GM18858 (cell line): ENCODE data around the gene NDC1.

ENCODE experiments used
- ATAC-seq: cut with Tn5 transposase; IDR thresholded peaks from one replicate; pipeline ENCODE4 v1.9.1; 2021; ENCODE audit not compliant: unreplicated experiment

Gene NDC1

DNA sequence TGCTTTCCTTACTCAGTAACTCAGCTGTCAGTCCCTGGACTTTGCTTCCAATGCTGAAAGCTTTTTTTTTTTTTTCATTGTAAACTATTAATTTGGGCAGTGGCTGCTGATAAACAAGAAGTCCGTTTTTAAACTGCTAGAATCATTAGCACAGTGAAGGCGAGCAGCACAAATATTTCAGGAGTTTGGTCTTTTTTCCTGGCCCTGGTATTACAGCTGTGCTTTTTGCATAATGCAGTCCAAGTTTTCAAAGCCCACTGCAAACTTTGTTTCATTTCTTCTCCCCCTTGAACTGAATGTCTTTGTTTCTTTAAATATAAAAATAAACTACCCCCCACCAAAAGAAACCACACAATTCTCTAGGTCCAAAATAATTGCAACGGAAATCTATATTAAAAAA is 105.7 kb downstream of the NDC1 start:
- no peak for ATAC-seq

DNA sequence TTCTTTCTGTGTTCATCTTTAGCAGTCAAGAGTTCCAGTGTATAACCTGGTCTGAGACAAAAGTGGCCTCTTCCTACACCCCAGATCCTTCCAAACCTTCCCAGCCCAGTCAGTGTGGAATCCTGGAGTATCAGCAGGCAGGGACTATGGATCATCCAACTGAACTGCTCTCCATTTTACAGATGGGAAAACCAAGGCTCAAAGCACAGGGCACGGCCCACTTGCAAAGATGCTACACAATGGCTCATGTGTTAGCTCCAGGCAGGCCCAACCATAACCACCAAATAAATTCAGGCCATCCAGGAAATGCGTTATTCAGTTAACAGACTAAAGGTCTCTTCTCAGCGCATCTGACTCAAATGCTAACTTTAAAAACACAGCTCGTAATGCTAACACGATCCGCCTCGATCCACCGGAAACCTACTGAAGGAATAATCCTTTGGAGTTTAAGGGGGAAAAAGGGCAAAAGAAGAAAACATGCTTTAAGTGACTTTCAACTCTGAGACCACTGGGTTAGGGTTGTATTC is 106.3 kb downstream of the NDC1 start:
- ATAC-seq = no peak

DNA sequence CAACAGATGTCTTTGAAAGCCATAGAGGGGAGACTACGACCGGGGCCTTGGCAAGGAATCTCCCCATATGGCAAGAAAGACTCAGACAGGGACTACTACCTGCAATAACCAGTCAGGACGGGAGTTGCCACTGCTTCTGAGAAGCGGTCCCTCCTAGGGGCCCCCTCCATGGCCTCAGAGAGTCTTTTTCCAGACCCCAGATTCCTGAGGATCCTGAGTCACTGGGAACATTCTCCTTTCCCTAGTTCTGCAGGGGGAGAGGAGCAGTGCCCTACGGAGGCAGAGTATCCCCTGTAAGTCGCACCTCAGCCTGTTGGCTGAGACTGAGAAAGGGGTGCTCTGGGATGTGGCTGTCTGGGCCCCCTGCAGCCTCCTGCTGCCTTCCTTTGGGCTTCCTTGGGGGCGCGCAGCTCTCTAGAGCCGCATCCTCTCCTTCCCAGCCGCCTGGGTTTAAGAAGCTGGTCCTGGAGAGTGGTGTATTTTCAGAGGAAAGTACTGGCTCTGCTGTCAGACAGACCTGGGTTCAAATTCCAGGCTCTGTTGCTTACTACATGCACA is 107.0 kb downstream of the NDC1 start:
- no peak for ATAC-seq

DNA sequence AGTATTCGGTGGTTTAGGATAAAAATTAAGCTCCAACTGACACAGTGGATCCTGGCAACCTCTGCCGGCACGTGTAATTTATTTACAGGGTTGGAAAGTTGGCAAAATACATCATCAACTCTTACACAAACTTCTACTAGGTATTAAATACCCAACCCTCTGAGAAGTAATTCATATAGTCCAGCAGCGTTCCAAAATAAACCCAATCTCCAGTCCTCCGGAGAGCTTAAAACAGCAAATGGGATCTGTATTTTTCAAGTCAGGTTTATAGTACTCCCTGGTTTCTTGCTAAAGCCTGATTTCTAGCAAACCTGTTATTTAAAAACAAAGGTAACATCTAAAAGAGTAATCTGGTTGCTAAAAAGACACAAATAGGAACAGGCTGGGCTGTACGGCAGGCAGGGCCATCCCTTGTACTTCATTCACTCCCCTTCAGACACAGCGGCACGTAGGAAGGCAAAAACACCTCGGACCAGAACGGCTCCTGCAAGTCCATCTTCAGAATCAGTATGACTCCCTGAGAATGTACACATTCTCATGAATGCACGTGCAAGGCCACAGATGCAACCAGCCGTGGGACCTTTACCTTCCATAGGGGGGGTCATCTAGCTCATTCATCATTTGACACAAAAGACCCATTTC is 107.8 kb downstream of the NDC1 start:
- no peak for ATAC-seq

DNA sequence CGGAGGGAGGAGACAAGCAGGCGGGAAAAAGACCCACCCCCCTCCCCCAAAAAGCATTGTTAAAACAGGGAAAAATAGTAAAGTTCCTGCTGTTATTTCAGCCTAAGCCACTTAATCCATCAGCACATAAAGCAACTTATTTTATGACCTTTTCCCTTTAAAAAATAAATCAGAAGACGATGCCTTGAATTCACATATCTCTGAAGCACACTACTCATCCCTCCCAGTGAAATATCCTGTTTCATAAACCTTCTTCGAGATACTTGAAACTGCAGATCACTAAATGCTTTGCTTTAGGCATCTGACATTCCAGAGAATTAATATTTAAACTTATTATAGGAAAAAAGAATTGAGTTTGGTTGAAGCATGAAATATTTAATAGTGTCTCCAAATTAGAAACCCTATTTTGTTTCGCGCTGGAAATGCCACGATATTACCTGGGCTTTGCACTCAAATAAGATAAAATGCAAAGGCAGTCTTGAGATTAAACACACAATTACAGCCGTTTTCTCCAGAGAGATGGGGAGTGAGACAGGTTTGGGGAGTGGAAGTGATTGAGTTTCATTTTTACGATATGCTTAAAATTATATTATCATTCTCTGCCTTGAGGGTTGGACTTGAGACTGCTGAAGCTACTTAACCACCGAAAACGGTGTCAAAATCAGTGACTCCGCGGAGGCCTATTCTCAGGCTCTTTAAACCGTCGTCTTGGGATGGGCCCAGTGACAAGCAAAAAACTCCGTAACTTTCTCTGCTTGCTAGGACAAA is 108.5 kb downstream of the NDC1 start:
- ATAC-seq = no peak

DNA sequence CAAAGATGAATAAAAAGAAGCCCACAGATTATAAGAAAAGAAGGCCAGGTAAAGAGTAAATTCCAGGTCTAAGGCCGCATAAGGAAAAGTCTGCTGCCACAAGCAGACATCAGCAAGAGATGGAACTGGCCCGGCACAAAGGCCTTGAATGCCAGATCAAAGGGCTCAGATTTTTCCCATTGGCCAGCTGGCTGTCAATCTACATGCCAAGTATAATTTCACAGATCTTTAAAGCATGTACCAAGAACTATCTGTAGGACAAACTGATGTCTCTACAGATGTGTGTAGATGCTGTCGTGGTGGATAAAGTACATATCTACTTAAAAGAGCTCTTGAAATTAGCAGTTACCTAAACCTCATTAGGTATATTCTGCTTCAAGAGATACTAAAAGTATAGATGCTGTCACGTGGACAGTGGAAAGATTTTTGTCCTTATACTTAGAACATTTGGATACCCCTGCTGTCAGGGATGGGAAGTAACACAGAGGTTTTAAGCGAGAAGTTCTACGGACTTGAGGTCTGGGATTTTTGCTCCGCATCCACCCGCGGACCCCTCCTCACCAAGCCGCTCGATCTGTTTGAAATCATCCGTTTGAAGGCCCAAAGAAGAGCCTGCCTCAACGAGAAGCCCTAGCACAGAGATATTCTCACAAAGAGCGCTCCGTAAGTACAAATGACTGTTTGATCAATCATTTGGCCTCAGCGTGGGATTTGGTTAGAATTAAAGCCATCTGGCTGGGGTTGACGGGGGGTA is 109.2 kb downstream of the NDC1 start:
- no peak for ATAC-seq

DNA sequence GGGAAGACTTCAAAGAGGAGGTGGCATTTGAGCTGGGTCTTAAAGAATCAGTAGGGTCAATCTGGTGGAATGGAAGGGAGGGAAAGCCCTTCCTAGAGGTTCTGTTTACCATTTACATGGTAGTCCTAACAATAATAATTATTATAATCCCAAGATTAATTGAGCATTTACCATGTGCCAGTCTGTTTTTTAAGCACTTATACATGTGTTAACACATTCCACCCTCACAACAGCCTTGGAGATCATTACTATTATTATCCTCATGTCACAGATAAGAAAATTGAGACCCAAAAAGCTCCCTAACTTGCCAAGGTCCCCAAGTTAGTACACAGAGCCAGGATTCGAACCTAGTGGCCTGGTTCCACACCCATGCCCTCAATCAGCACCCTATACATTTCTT is 109.9 kb downstream of the NDC1 start:
- no peak for ATAC-seq

DNA sequence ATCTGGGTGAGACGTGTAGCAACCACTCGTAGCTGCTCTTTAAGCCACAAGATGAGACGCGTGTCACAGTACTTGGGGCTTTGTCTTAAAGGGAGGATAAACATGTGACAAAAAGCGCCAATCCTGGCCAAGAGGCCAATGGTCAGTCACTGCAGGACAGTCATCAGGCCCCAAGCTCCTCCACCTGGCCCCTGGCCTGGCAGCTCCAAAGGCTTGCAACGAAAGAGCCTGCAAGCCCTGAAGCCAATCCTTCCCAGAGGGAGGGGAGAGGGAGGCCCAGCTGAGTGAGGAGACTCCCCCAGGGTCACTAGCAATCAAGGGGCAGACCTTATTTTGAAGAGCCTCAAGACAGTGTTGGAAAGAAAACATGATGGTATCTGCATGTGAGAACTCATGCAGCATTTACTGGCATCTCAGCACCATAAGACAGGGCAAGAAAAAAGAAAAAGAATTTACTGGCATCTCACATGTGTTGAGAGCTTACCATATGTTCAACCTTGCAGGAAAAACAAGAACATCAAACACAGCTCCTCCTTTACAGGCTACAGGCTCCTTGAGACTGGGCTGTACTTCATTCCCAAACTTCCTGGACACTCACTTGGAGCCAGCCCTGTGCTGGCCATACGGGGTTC is 110.5 kb downstream of the NDC1 start:
- no peak for ATAC-seq

DNA sequence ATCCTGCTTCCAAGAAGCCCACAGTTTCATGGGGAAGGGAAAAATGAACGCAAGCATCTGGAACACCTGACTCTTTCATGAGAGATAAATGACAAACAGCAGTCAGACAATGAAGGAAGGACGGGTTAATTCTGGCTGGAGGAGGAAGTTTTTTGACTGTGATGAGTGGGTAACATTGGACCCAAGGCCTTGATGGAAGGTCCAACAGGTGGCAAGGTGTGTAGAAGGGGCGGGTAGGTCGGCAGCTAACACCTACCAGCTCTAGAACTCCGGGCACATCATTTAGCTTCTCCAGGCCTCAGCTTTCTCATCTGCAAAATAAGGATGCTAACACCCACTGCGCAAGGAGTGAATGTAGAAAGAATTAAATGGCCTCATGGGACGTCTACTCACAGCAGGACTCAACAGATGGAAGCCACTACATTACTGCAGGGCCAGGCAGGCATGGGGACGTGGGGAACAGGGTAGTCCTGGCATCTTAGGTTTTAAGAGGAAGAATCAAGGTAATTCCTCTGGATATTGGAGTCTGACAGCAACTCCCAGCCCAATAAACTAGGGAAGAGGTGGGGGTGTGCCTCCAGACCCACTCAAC is 112.0 kb downstream of the NDC1 start:
- ATAC-seq = no peak

DNA sequence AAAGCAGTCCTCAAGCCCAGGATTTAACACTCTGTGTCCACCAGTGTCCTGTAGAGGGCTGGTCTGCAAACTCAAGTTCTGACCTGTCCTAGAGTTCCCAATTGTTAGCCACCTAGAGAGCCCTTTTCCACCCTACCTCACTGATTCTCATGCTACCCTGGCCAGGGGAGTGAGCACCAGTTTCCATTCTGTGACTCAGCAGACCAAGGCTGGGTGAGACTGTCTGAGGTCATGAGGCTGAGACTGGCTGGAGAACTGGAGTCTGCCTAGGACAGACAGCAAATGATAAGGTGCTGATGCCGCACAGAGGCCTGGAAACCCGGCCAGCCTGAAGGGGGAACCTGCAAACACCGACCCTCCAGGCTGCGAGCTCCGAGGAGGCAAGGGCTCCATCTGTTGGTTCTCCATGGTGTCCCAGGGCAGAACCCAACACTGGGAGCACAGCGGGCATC is 112.8 kb downstream of the NDC1 start:
- ATAC-seq = no peak

DNA sequence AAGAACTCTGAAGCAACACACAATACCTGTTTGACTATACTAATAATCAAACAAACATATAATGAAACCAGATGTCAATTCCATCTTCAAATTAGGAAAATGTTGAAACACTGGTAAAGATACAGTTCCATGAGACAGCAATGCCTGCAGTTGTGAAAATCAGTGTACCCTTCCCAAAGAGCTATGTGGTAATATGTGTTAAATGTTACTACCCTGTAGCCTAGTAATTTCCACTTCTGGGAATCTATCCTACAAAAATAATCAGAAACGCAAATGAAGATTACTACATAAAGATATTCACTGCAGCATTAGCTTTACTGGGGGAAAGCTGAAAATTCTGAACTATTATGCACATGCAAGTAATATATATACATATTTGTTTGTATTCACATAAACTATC is 116.1 kb downstream of the NDC1 start:
- ATAC-seq = no peak

DNA sequence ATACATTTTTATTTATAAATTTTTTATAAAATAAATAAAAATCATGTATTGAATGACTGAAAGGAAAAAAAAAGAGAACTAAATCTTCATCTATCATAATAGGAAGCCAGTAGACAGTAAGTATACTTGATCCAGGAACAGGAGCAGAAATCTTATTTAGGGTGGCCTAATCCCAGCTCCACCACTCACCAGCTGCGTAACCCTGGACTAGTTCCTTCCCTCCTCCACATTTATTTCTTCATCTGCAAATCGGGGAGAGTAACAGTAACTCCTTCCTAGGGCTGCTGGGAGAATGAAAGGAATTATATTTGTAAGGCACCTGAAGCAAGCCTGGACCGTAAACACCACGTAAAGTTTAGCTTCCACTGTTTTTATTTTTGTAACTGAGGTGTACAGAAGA is 117.0 kb downstream of the NDC1 start:
- ATAC-seq = no peak

DNA sequence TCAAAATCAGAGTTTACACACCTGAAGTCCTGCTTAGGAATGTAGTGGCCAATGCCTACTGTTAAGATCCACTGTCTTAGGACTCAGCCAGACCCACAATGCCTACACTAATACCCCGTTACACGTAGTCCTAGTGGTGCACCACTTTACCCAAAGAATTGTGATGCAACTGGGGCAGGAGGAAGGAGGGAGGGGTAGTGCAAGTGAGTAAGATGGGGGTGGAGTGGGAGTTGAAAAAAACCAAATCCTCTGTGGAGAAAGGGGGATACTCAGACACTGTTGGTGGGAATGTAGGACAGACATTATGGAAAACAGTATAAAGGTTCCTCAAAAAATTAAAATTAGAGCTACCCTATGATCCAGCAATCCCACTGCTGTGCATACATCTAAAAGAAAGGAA is 118.6 kb downstream of the NDC1 start:
- no peak for ATAC-seq

DNA sequence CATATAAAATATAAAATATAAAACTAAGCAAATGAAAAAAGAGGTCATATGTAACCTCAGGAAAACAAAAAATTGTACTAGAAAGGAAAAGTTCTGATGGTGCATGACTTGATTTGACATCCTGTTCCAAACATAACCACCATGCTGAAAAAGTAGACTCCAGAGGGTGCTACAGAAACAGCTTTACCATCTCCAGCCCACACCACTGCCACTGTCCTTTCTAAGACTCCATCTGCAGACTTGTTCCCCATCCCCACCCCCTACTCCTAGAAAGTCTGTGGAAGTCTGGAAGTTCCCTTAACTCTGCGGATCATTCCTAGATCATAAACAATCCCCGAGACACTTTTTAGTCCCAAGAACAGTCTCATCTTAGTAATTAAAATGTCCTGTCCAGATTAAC is 119.7 kb downstream of the NDC1 start:
- ATAC-seq = no peak

DNA sequence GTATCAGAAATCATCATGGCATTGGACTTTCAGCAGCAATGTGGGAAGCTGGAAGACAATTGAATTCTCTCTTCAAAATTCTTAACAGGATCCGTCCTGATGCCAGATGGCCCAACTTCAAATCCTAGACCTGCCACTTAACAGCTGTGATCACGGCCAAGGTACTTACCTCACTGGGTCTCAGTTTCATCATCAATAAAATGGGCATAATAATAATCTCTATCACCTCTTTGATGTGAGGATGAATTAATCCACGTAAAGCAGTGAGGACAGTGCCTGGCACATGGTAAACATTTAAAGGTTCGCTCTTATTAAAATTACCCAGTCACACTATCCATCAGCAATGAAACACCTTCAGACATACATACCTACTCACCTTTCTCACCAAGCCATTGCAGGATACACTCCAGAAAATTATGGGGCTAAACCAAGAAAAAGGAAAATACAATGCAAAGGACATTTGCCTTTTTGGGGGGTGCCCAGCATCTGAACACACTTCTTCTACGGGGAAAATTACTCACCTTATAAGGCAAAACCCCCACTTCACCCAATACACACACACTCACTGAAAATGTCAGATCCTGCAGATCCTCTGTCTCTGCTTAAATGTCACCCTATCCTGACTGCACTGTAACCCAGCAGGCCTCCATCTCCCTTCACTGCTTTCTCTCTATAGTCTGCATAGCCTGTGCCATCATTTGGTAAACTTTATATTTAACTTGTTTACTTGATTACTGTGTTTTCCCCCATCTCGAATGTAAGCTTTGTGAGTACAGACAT is 120.9 kb downstream of the NDC1 start:
- no peak for ATAC-seq

DNA sequence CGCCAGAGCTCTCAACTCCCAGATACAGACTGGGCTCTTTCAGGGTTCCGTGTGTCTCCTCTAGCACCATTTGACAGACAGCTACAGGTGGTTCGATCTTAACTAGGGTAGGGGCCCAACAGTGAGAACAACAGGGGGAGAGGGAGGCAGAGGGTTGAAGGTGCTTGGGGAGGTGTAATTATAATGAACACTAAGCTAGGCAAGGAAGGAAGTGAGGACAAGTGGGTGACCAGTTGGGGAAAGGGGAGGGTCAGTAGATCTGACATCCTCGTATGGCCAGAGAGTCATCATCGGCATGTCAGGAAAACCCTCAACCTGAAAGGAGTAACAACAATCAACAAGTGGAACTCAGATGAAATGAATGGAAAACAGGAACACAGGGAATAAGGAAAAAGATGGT is 121.9 kb downstream of the NDC1 start:
- ATAC-seq = no peak

DNA sequence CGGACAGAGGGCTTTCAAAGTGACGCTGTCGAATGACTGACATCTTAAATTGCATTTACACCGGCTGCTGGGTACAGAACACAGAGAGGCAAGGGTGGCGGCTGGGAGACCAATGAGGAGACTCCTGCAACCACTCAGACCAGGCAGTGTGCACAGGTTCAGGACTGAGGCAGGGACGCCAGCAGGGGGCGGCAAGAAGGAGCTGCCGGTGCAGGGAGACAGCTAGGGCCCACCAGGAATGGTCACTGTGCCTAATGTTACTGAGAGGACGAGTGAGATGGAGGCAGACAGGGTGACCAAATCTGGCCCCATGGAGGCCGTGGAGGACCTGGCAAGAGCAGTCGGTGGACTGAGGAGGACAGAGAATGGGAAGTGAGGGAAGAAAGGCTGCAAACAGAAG is 122.6 kb downstream of the NDC1 start:
- no peak for ATAC-seq
